DND-41 (cell line): ENCODE results near the gene FYB1.

Source experiments
- CTCF ChIP-seq: IDR thresholded peaks from 2 replicates; pipeline ENCODE4 v1.5.1; 2012; ENCODE audit warnings: borderline replicate concordance, low read length, moderate library complexity, mild to moderate bottlenecking; ENCODE audit not compliant: poor library complexity, severe bottlenecking; ENCODE audit errors: extremely low read depth
- EZH2 ChIP-seq: IDR thresholded peaks from 3 replicates; pipeline ENCODE4 v1.6.1; 2012; ENCODE audit warnings: borderline replicate concordance, low read depth, mild to moderate bottlenecking, moderate library complexity, low read length, inconsistent platforms; ENCODE audit not compliant: severe bottlenecking

- no peak for TF ChIP-seq CTCF
- no peak for TF ChIP-seq EZH2
Measured at GRCh38 chr5:39082995-39083394, 136.4 kb downstream of the FYB1 start.
